Measurements from ENCODE around the gene MED17. TPM values are rescaled to one million over a fixed set of nuclear protein-coding genes. Genes with fewer than 3 reads are reported as not detected.

MED17 gene
- total and polyA plus RNA-seq, 2 of the 13 experiments (the other 11 are each of a cell fraction or from before 2014, with no cell fraction given) = 23.1 to 37.0 TPM

DNA sequence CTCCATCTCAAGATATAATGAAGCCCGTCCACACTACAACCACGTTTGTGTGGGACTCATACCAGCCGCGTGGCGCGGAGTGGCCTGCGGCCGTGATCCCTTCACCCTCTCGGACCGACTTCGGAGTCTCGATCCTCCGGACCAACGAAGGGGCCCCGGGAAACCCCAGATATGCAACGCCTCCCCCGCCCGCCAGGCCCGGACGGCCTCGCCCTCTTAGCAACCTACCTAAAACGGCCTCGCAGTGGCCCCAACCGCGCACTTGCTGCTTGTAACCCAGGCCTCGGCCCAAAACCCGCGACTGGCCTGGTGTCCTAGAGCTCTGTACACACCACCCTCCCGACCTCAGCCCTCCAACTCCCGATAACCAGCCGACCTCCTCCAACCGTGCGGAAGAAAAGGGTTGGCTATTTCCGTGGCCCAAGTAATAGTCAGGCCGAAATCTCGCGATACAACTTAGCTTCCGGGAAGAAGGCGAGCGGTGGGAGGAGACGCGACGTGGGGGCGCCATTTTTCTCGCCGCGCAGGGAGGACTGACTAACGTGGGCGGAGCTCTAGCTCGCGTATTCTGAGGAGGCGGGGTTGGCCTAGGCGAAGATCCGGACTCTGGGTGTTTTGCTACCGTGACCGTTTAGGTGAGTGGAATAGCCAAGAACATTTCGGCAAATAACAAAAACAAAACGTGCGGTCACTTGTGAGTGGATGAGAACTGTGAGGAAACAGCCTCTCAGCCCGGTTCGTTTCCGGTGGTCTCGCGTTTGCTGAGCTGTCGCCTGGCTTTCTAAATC is 42.8 kb upstream of the MED17 start, which contains the start of the genes C11orf54 and TAF1D (continued):
- no peak for TF ChIP-seq FOXO4 (CRISPR knock-in tag; conservative IDR thresholded peaks at IDR 0.05)
- TF ChIP-seq ZNF335 (CRISPR knock-in tag; IDR thresholded peaks at IDR 0.05) = peak; percentile 47; the same call in 1 of the 2 replicates
- TF ChIP-seq DBP (CRISPR knock-in tag; IDR thresholded peaks at IDR 0.05; ENCODE audit: not compliant biosample characterization) = no peak
- TF ChIP-seq ZMYM2 (CRISPR knock-in tag; IDR thresholded peaks at IDR 0.05) = peak; percentile 77
- TF ChIP-seq, protein P1, sequence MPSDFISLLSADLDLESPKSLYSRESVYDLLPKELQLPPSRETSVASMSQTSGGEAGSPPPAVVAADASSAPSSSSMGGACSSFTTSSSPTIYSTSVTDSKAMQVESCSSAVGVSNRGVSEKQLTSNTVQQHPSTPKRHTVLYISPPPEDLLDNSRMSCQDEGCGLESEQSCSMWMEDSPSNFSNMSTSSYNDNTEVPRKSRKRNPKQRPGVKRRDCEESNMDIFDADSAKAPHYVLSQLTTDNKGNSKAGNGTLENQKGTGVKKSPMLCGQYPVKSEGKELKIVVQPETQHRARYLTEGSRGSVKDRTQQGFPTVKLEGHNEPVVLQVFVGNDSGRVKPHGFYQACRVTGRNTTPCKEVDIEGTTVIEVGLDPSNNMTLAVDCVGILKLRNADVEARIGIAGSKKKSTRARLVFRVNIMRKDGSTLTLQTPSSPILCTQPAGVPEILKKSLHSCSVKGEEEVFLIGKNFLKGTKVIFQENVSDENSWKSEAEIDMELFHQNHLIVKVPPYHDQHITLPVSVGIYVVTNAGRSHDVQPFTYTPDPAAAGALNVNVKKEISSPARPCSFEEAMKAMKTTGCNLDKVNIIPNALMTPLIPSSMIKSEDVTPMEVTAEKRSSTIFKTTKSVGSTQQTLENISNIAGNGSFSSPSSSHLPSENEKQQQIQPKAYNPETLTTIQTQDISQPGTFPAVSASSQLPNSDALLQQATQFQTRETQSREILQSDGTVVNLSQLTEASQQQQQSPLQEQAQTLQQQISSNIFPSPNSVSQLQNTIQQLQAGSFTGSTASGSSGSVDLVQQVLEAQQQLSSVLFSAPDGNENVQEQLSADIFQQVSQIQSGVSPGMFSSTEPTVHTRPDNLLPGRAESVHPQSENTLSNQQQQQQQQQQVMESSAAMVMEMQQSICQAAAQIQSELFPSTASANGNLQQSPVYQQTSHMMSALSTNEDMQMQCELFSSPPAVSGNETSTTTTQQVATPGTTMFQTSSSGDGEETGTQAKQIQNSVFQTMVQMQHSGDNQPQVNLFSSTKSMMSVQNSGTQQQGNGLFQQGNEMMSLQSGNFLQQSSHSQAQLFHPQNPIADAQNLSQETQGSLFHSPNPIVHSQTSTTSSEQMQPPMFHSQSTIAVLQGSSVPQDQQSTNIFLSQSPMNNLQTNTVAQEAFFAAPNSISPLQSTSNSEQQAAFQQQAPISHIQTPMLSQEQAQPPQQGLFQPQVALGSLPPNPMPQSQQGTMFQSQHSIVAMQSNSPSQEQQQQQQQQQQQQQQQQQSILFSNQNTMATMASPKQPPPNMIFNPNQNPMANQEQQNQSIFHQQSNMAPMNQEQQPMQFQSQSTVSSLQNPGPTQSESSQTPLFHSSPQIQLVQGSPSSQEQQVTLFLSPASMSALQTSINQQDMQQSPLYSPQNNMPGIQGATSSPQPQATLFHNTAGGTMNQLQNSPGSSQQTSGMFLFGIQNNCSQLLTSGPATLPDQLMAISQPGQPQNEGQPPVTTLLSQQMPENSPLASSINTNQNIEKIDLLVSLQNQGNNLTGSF (CRISPR knock-in tag; IDR thresholded peaks at IDR 0.05) = peak; percentile 56; the same call in 1 of the 2 replicates
- TF ChIP-seq, protein P2, sequence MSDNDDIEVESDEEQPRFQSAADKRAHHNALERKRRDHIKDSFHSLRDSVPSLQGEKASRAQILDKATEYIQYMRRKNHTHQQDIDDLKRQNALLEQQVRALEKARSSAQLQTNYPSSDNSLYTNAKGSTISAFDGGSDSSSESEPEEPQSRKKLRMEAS (IDR thresholded peaks at IDR 0.05) = peak; percentile 58; the same call in 1 of the 2 replicates
- TF ChIP-seq ZNF274 (CRISPR knock-in tag; IDR thresholded peaks at IDR 0.05) = no peak
- peak; percentile 84; the same call in 1 of the 2 replicates for TF ChIP-seq ZFP82 (CRISPR knock-in tag; IDR thresholded peaks at IDR 0.05; ENCODE audit: borderline replicate concordance)
- TF ChIP-seq, protein P3, sequence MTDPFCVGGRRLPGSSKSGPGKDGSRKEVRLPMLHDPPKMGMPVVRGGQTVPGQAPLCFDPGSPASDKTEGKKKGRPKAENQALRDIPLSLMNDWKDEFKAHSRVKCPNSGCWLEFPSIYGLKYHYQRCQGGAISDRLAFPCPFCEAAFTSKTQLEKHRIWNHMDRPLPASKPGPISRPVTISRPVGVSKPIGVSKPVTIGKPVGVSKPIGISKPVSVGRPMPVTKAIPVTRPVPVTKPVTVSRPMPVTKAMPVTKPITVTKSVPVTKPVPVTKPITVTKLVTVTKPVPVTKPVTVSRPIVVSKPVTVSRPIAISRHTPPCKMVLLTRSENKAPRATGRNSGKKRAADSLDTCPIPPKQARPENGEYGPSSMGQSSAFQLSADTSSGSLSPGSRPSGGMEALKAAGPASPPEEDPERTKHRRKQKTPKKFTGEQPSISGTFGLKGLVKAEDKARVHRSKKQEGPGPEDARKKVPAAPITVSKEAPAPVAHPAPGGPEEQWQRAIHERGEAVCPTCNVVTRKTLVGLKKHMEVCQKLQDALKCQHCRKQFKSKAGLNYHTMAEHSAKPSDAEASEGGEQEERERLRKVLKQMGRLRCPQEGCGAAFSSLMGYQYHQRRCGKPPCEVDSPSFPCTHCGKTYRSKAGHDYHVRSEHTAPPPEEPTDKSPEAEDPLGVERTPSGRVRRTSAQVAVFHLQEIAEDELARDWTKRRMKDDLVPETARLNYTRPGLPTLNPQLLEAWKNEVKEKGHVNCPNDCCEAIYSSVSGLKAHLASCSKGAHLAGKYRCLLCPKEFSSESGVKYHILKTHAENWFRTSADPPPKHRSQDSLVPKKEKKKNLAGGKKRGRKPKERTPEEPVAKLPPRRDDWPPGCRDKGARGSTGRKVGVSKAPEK (CRISPR knock-in tag; IDR thresholded peaks at IDR 0.05; ENCODE audit: borderline replicate concordance) = no peak
- TF ChIP-seq ZXDC (CRISPR knock-in tag; IDR thresholded peaks at IDR 0.05) = peak; percentile 79; the same call in 1 of the 2 replicates
- no peak for TF ChIP-seq ZNF672 (CRISPR knock-in tag; IDR thresholded peaks at IDR 0.05)
- peak; percentile 92 to 97 for TF ChIP-seq POLR2A (IDR thresholded peaks at IDR 0.05; ENCODE audit: insufficient read depth in 1 of 2, low read depth in 2 of 2, low read length in 2 of 2)
- TF ChIP-seq ZNF263 (CRISPR knock-in tag; IDR thresholded peaks at IDR 0.05) = peak; percentile 22; the same call in 1 of the 2 replicates

Measured in HepG2 (cell line).